Measurements from ENCODE around the gene IKZF2. TPM values are rescaled to one million over a fixed set of nuclear protein-coding genes. Genes with fewer than 3 reads are reported as not detected.

Gene IKZF2
- total RNA-seq, 1 donor from 2014 or later: 29.2 TPM

DNA sequence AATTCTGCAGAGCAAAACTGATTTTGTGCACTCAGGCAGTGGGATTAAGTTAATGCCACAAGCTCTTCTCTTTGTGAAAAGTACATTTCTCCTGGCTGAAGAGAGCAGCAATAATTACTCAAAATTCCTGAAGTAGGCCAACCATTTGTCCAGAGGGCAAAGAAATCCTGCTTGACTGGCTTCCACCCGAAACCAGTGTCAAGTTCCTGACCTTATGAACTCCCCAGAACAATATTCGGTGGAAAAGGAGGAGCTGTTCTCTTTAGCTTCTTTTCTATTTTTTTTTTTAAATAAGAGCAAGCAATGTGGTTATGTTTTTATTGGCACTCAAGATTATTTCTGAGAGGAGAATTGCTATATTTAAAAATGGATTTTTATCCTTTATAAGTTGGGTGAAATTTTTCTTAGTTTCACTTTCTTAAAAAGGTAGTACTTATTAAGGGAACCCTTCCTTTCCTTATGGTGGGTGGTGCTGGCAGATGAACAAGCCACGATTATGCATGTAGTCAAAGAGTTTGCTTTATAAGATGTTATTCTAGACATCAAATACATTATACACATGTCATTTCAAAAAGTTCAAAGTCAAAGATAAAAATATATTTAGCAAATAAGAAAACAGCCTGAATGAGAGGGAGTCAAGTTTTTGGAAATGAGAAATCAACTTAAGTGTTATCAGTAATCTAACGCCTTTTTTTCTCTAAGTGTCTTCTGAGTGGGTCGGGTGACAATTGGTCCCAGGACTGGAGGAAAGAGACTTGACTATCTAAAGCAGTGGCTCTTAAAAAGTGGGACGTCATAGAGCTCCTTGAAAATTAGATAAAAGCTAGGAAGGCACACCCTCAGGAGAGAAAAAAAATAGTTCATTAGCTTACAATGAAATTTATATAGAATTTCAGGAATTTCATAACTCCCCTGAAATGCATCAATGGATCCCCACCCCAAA is 194.5 kb downstream of the IKZF2 start:
- intact Hi-C loops (cut with DNase I): no loop called here
- H3K36me3 ChIP-seq: no peaks in the 10 kb centered on the region
- no peaks in the 10 kb centered on the region for H3K9me3 ChIP-seq
- no peaks in the 10 kb centered on the region for H3K27me3 ChIP-seq
- H3K4me1 ChIP-seq: peaks cover 23% of the 10 kb centered on the region
- no peak overlapping the region for H3K4me3 ChIP-seq
- TF ChIP-seq CTCF (IDR thresholded peaks at IDR 0.05): no peak
- no peak for TF ChIP-seq POLR2AphosphoS5 (IDR thresholded peaks at IDR 0.05; ENCODE audit: insufficient read depth in 1 of 2, low read depth in 1 of 2)
- TF ChIP-seq POLR2A (IDR thresholded peaks at IDR 0.05): no peak
- H3K27ac ChIP-seq: no peak overlapping the region
- DNase-seq (ENCODE audit: extremely low spot score in 2 of 2): no peak

- Histone ChIP-seq H3K4me1 (peaks cover 11% of the 10 kb centered on the region), H3K36me3 (no peaks in the 10 kb centered on the region), H3K27me3 (no peaks in the 10 kb centered on the region), H3K27ac (no peak overlapping the region), H3K4me3 (no peak overlapping the region), H3K9me3 (no peaks in the 10 kb centered on the region)
- DNase-seq (ENCODE audit: extremely low spot score in 2 of 2): no peak
- TF ChIP-seq POLR2A (IDR thresholded peaks at IDR 0.05) (no peak), POLR2AphosphoS5 (IDR thresholded peaks at IDR 0.05; ENCODE audit: insufficient read depth in 1 of 2, low read depth in 1 of 2) (no peak), CTCF (IDR thresholded peaks at IDR 0.05) (no peak)
- intact Hi-C loops (cut with DNase I): no loop called here
Observed at GRCh38 chr2:212953170-212953920, 198.1 kb downstream of the IKZF2 start.

- Histone ChIP-seq H3K9me3 (no peaks in the 10 kb centered on the region), H3K36me3 (no peaks in the 10 kb centered on the region), H3K4me1 (no peaks in the 10 kb centered on the region), H3K4me3 (no peak overlapping the region), H3K27ac (no peak overlapping the region), H3K27me3 (no peaks in the 10 kb centered on the region)
- no peak for DNase-seq (ENCODE audit: extremely low spot score in 2 of 2)
- TF ChIP-seq CTCF (IDR thresholded peaks at IDR 0.05) (no peak), POLR2AphosphoS5 (IDR thresholded peaks at IDR 0.05; ENCODE audit: insufficient read depth in 1 of 2, low read depth in 1 of 2) (no peak), POLR2A (IDR thresholded peaks at IDR 0.05) (no peak)
- intact Hi-C loops (cut with DNase I): no loop called here
Observed at GRCh38 chr2:212949786-212950185, 201.6 kb downstream of the IKZF2 start.

Other genes with a start within 250 kb of the IKZF2 start
- 30.2 TPM for gene SPAG16, start 132.9 kb upstream of the IKZF2 start, total RNA-seq